ENCODE results near the gene THSD4.
"Not testable (repeated sequence)": the region's sequence is repeated elsewhere in the genome, so short reads cannot be mapped to it uniquely, and the experiment has no call there.

The THSD4 gene

DNA sequence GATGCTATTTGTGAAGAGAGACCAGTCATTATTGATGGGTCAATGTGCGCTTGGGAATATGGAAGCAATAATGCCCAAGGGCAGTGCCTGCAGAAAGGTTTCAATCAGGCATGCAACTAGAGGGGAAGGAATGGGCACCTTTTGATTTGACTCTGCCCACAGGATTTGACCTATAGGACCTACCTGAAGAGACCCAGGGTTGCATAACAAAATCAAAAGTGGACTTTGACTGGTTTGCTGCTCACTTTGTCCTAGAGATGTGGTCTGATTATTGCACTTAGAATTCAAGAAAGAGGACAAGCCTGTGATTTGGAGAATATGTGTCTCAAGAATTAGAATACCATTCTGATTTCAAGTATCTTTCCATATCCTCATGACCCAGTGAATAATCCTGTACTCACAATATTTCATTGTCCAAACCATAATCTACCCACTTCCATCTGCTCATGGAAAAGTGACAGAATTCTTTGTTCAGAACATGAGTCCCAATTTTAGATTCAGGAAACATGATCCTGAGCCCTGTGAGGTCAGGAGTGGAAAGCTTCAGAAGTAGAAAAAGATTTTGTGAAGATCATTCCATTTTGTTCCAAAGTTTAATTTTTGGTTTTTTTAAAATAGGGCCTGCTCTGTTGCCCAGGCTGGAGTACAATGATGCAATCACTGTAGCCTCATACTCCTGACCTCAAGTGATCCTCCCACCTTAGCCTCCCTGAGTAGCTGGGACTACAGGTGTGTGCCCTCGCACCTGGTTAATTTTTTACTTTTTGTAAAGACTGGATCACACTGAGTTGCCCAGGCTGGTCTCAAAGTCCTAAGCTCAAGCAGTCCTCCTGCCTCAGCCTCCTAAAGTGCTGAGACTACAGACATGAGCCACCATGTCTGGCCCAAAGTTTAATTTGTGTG is 543.8 kb downstream of the THSD4 start:
- no peak for DNase-seq (ENCODE audit: low read depth)

DNA sequence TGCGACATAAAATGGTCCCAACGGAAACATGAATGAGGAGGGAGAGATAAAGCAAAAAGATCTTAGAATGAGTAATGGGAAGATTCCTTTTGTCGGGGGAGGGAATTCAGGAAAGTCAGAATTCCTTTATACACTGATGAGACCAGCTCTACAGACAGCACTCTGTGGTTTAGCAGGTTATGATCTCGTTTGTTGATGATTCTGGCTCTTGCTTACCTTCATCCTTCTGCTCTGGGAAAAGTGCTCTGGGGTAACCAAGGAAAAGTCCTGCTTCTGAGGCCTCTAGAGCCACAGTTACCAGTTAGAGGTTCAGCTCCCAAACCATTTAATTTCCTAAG is 544.4 kb downstream of the THSD4 start:
- DNase-seq (ENCODE audit: low read depth) = no peak

DNA sequence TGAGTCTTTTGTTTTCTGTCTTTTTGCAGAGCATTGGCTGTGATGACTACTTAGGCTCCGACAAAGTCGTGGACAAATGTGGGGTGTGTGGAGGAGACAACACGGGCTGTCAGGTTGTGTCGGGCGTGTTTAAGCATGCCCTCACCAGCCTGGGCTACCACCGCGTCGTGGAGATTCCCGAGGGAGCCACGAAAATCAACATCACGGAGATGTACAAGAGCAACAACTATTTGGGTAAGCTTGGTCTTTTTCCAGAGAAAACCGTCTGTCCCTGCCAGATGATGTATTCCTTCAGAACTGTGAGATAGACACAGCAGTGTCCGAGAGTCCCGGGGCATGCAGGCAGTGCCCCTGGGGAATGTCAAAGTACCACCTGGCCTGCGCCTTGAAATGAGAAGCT is 545.2 kb downstream of the THSD4 start:
- DNase-seq (ENCODE audit: low read depth) = no peak

DNA sequence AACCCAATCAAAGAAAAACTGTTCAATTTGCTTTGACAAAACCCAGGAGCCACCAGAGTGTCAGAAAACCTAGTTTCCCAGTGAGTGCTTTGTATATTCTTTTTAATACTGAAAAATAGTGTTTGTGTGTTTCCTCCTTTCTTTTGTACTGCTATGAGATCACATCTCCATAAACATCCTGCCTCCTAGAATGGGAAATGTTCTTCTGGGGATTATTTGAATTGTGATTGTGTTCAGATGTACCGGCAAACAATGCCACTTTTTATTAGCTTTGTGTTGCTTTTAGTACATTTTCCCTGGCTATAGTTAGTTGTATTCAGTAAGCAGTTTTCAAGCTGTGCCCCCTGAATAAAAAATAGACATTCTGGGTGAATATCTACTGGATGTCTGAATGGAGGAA is 547.0 kb downstream of the THSD4 start:
- DNase-seq (ENCODE audit: low read depth) = no peak

DNA sequence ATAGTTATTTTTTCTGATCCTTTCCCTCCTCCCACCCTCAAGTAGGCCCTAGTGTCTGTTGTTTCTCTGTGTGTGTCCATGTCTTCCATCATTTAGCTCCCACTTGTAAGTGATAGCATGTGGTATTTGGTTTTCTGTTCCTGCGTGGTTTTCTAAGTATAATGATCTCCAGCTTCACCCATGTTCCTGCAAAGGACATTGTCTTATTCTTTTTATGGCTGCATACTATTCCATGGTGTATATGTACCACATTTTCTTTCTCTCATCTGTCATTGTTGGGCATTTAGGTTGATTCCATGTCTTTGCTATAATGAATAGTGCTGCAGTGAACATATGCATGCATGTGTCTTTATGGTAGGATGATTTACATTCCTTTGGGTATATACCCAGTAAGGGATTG is 549.4 kb downstream of the THSD4 start:
- DNase-seq (ENCODE audit: low read depth) = no peak

DNA sequence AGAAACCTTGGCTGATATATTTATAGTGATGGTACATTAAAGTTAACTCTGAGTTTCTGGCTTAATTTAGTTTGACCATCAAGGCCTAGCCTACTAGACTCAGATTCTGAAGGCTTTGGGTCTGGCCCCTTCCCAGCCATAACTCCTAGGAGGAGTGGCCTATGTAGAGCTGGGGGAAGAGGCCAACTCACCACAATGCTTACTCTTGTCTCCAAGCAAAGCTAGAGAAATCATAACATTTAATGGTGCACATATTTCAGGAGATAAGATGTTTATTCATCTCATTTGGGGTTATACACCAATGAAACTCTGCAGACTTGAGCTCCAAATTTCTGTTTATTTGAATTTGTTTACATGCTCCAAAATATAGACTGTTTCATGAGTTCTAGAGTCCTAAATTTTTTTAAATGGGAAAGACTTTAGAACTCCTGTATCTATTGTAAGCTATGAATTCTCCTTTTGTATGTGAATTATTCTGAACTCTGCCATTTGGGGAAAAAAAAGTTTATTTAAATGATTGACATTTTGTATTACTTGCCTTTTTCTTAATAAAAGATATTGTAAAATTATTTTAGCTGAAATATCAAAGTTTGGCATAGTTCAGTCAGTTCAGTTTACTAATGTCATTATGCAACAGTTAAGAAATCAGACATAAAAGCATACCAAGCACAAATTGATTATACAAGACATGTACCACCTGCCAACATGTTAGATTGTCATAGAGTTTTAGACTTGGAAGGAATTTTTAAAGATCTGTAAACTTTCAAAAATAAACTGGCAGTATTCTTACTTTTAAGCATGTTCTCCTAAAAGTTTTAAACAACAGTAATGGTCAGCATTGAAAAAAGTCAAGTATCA is 551.7 kb downstream of the THSD4 start:
- DNase-seq (ENCODE audit: low read depth) = no peak

DNA sequence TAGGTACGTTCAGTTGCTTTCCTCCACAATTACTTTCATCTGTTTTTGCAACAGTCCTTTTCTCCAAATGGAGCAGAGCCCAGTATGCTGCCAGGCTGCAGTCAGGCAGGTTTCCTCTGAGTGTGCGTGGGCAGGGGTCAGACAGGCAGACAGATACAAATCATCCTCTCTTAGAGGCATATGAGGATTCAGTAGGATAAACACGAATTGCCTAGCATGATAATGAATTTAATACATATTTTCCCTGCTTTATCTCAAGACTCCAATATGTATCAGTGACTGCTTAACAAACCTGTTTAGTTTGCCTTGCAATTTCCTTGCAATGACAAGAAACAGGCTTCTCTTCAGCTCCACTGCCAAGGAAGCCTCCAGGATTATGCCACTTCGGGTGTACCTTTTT is 554.4 kb downstream of the THSD4 start:
- no peak for DNase-seq (ENCODE audit: low read depth)

DNA sequence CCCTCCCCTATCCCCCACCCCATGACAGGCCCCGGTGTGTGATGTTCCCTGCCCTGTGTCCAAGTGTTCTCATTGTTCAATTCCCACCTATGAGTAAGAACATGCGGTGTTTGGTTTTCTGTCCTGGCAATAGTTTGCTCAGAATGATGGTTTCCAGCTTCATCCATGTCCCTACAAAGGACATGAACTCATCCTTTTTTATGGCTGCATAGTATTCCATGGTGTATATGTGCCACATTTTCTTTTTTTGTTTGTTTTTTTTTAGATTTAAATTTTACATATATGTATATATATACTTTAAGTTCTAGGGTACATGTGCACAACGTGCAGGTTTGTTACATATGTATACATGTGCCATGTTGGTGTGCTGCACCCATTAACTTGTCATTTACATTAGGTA is 555.0 kb downstream of the THSD4 start:
- DNase-seq (ENCODE audit: low read depth) = not testable (repeated sequence)

DNA sequence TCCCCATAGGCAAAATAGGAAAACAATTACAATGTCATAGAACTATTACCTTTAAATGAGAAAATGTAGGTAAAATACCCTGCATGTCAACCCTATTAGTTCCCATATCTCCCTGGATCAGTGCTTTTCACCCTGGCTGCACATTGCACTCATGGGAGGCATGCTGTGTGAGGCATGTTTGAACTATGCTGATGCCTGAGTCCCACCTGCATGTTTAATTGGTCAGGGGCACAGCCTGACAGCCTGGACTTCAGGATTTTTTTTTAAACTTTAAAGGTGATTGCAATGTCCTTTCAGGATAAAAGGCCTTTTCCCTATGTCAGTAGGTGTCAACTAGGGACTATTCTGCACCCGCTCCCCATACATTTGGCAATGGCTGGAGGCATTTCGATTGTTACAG is 559.1 kb downstream of the THSD4 start:
- DNase-seq (ENCODE audit: low read depth) = no peak

DNA sequence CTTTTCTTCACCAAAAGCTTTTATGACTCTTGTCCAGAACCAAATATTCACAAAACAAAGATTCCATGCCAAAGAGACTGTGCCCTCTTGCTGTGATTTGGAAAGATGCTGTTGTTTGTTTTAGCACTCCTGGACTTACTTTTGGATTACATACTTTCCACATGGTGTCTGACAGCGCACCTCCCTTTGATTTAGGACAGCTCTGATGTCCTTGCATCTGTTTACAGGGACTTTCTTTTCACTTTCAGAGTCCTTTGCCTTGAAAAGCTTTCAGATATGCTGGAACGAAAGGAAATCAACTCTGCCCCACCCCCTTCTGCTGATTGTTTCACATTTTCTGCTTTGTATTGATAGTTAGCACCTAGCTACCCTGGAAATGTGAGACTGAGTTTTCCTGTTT is 562.1 kb downstream of the THSD4 start:
- no peak for DNase-seq (ENCODE audit: low read depth)

DNA sequence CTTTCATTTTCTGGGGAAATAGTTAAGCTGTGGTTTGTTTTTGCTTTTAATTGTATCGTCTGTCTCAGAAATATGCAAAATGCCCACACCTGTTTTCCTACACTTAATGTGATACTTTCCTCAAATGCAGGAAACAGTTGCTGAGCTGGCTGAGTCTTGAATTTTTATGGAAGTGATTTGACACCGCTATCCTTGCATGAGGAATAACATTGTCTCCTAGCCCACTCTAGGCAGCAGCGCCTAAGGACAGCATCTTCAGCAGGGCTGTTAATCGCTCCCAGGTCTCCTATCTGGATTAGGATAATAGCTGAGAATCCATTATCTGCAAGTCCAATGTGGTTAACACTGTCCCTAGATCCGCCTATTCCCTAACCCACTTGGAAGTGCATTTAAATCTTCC is 562.5 kb downstream of the THSD4 start:
- no peak for DNase-seq (ENCODE audit: low read depth)

DNA sequence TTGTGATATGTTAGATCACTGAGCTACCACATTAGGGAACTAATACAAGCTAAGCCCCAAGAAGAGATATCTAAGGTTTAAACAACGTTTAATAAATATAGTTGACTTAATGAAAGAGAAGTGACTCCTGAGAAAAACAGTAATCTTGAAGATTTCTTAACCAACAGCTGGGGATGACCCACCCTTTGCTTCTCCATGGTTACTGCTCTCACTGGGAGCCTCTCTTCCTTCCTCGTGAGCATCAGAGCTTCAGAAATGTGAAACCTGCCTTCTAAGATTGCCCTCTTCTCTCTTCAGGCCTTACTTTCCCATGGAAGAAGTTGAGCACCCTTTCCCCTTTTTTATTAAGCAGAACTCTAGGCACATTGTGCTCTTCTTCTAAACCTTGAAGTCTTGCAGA is 562.9 kb downstream of the THSD4 start:
- no peak for DNase-seq (ENCODE audit: low read depth)

DNA sequence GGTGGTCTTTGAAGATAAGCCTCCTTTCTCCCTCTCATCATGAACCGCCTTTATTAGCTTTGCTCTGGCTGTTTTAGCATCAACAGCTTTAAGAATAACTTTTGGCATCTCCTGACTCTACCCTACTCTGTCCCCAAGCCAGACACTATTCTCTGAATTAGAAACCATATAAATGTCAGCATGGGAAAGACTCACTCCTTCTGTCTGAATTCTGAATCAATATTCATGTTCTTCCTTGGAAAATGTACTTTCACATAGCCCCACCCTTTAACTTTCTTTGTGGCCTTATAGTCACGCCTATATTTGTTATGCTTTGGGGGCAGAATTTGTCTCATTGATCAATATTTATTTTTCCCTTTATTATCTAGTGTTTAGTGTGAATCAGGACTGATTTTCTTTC is 563.3 kb downstream of the THSD4 start:
- DNase-seq (ENCODE audit: low read depth) = no peak

DNA sequence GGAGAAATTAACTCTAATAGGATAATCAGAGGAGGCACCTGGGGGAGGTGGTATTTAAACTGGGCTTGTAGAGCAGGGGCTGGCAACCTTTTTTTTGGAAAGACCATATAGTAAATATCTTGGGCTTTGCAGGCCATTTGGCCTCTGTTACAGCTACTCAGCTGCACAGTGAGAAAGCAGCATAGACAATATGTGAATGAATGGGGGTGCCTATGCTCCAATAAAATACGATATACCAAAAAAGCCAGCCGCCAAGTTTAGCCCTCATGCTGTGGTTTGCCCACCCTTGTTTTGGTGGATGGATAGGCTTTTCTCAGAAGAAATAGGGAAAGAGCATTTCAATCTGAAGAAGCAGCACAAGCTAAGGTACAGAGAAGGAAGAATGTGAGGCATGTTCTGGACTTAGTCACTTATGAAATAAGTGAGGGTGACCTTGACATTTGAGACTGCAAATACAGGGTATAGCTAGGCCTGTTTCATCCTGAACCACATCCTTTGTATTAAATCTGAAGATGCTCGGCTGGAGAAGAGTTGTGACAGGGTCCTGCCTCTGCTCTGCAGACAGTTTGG is 564.0 kb downstream of the THSD4 start:
- DNase-seq (ENCODE audit: low read depth) = no peak

DNA sequence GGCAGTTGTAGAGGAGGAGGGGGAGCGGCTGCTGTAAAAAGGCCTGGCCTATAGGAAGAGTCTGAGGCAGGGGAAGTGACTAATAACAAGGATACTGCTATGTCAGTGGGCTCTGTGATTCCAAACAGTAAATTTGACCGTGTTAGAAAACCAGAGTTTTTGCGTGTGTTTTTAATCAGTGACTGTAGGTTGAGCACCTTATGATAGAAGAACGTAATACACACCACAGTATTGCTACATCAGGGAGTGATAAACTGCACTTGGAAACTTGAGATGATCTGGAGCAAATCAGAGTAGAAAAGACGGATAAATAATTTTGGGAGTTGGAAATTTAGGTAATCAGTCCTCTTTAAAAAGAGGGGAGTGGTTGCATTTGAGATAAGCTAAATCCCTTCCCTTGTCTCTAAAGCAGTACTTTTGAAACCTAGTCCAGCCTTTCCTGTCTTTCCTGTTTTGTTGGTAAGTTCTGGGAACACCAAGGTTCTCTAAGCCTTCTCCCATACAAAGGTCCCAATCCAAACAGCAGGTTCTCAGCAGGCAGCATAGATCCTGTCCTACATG is 564.6 kb downstream of the THSD4 start:
- no peak for DNase-seq (ENCODE audit: low read depth)

DNA sequence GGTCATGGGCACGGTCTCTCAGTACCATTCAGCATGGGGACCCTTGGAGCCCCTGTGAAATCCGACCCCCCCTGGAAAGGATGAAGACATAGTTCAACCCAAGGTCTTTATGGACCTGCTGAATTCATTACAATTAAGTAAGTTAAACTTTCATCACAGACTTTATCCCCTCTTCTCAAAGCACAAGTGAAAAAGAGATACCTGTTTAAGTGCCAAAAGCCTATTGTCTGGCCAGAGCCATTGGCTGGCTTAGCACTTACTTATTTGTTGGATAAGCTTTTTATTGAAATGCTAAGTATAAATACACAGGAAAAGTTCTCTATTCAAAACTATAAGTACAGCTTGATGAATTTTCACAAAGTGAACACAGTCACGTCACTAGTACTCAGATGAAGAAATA is 566.7 kb downstream of the THSD4 start:
- no peak for DNase-seq (ENCODE audit: low read depth)

DNA sequence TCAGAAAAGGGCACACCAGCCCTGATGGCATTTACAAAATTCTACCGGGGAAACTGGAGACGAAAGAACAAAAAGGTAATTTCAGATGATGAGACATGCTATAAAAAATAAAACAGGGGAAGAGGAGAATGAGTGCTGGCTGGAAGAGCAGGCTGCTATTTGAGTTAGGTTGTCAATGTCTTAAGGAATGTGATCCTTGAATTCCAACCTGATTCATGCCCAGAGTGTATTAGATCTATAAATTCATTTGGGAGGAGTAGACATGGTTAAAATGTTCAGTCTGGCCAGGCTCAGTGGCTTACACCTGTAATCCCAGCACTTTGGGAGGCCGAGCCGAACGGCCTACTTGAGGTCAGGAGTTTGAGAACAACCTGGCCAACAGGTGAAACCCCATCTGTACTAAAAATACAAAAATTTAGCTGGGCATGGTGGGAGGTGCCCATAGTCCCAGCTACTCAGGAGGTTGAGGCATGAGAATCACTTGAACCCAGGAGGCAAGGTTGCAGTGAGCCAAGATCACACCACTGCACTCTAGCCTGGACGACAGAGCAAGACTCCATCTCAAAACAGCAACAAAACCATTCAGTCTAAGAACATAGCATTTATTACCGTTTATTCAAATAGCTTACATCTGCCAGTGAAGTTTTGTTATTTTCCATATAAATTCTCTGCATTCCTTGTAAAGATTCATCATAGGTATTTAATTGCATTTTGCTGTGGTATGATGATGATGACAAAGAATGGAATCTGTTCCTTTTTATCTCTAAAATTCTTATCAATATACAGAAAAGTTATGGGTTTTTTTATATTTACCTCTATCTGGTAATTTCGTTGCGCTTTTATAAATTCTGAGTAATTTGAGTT is 568.4 kb downstream of the THSD4 start:
- DNase-seq (ENCODE audit: low read depth) = no peak

DNA sequence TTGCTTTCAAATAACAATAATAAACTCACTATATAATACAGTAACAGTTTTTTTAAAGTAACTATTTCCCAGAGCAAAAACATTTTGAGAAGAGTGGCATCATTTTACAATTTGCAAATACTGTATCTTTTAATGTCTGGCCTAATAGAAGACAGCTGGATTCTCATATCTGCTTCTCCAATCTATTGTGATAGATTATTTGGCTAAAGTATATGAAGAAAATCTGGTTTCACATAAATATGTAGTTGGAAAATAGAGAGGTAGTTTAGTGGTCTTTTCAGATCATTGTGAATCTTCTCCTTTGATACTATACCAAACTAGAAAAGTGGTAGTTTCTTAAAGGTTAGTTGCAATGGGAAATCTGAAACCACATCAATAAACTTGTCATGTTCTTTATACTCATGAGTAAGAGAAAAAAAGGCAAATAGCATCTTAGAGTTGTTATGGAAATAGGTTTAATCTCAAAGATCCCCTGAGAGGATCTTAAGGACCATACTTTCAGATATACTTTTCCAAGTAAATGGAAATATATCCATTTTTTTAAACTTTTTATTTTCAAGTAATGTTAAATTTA is 570.2 kb downstream of the THSD4 start:
- no peak for DNase-seq (ENCODE audit: low read depth)

DNA sequence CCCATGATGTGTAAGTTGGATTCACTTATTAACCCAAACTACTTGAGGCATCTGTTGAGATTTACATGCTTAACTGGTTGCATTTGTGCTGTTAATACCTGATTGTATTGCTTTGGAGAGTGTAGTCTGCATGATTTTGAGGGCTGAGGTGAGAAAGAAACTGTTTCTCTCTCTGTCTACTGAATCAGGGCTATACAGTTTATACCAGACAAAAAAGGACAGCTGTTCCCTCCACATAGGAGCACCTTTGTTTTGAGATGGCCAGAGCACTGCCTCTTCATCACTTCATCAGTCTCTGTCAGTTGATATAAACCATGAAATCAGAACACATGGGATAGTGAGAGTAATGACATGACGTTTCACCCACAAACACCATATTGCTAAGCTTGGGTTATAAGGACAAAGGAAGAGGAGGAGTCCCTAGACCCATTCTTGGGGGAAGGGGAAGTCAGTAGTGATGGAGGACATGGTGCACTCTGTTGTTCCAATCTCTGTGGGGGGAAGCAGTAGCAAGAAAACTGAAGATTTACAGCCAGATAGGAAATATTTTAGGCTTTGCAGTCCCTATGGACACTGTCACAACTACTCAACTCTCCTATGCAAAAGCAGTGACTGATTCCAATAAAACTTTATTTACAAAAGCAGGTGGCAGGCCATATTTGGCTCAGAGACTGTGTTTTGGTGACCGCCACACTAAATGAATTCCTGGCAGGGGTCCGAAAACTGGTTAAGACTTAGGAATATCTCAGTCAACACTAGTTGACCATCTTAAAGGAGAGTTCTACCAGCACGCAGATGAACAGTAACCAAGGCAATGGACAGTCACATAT is 571.2 kb downstream of the THSD4 start:
- DNase-seq (ENCODE audit: low read depth) = no peak

DNA sequence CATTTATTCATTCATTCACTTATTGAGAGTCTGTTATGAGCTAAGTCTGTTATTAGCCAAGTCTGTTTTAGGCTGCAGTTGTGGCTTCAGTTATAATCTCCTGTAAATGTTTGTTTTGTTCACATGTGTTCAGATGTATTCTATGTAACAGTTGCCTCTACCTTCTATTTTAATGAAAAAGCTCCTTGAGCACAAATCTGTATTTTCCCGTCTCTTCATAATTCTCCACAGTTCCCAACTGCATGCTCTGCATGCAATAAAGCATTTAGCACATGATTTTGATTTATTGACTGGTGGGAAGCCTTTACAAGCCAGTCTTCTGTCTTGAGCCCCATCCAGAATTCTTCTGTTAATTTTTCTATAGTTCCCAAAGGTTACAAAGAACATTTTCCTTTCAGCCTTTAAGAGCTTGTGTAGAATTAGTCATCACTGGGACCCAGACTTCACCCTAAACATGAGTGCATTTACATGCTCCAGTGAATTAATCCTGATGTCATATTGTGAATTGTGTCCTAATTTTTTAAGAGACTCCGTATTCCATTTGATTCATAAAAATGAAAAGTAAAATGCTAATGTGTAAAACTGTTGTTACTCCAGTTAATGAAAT is 572.7 kb downstream of the THSD4 start:
- no peak for DNase-seq (ENCODE audit: low read depth)
